Measurements from ENCODE around the gene ATP2C1. TPM values are rescaled to one million over a fixed set of nuclear protein-coding genes. Genes with fewer than 3 reads are reported as not detected.

ATP2C1 gene
- total RNA-seq, 1 donor from 2014 or later: 161 TPM

GRCh38 chr3:131048030-131048429 is 154.1 kb downstream of the ATP2C1 start:
- peaks cover 25% of the 10 kb centered on the region for H3K36me3 Mint-ChIP-seq
- H3K79me2 ChIP-seq (ENCODE audit: low read depth): no peaks in the 10 kb centered on the region
- H3K4me1 Mint-ChIP-seq: peaks cover 23% of the 10 kb centered on the region
- H3K36me3 ChIP-seq: no peaks in the 10 kb centered on the region
- no peak overlapping the region for H3K4me2 ChIP-seq
- no peak overlapping the region for H3K4me3 Mint-ChIP-seq
- no peak overlapping the region for H2AFZ ChIP-seq (replicated peaks)
- H3K27ac Mint-ChIP-seq: peak overlapping the region; percentile 58
- H3K27me3 Mint-ChIP-seq (ENCODE audit: insufficient read depth, low read depth): no peaks in the 10 kb centered on the region
- no peak overlapping the region for H3K9ac ChIP-seq
- peaks cover 3% of the 10 kb centered on the region for H3F3A ChIP-seq (ENCODE audit: low read depth)
- no peaks in the 10 kb centered on the region for H3K9me3 ChIP-seq (ENCODE audit: low read depth)
- H3K9me3 Mint-ChIP-seq: peaks cover 37% of the 10 kb centered on the region
- H3K4me1 ChIP-seq: peaks cover 8% of the 10 kb centered on the region
- no peaks in the 10 kb centered on the region for H4K20me1 ChIP-seq (ENCODE audit: low read depth)
- no peak overlapping the region for H3K4me3 ChIP-seq
- no peak overlapping the region for H3K27ac ChIP-seq
- no peak for DNase-seq (ENCODE audit: low spot score)
- H3K27me3 ChIP-seq: no peaks in the 10 kb centered on the region
- TF ChIP-seq EZH2 (IDR thresholded peaks at IDR 0.05): no peak
- no peak for TF ChIP-seq CTCF (IDR thresholded peaks at IDR 0.05)
- TF ChIP-seq EZH2phosphoT487 (IDR thresholded peaks at IDR 0.05): no peak

GRCh38 chr3:131050001-131050400 is 156.1 kb downstream of the ATP2C1 start:
- peak overlapping the region; percentile 59 for H3K27ac Mint-ChIP-seq
- Histone ChIP-seq H3K4me3 (no peak overlapping the region), H3F3A (ENCODE audit: low read depth) (peaks cover 3% of the 10 kb centered on the region), H4K20me1 (ENCODE audit: low read depth) (no peaks in the 10 kb centered on the region), H3K36me3 (no peaks in the 10 kb centered on the region), H3K9me3 (ENCODE audit: low read depth) (no peaks in the 10 kb centered on the region), H3K27ac (no peak overlapping the region), H3K4me2 (peak overlapping the region; percentile 54), H3K4me1 (peaks cover 8% of the 10 kb centered on the region), H2AFZ (replicated peaks) (no peak overlapping the region), H3K79me2 (ENCODE audit: low read depth) (no peaks in the 10 kb centered on the region), H3K9ac (no peak overlapping the region), H3K27me3 (no peaks in the 10 kb centered on the region)
- peak; percentile 33 for DNase-seq (ENCODE audit: low spot score)
- TF ChIP-seq EZH2phosphoT487 (IDR thresholded peaks at IDR 0.05): no peak
- peaks cover 22% of the 10 kb centered on the region for H3K9me3 Mint-ChIP-seq
- peak overlapping the region; percentile 21 for H3K4me3 Mint-ChIP-seq
- peaks cover 12% of the 10 kb centered on the region for H3K36me3 Mint-ChIP-seq
- H3K27me3 Mint-ChIP-seq (ENCODE audit: insufficient read depth, low read depth): no peaks in the 10 kb centered on the region
- H3K4me1 Mint-ChIP-seq: peaks cover 30% of the 10 kb centered on the region

DNA sequence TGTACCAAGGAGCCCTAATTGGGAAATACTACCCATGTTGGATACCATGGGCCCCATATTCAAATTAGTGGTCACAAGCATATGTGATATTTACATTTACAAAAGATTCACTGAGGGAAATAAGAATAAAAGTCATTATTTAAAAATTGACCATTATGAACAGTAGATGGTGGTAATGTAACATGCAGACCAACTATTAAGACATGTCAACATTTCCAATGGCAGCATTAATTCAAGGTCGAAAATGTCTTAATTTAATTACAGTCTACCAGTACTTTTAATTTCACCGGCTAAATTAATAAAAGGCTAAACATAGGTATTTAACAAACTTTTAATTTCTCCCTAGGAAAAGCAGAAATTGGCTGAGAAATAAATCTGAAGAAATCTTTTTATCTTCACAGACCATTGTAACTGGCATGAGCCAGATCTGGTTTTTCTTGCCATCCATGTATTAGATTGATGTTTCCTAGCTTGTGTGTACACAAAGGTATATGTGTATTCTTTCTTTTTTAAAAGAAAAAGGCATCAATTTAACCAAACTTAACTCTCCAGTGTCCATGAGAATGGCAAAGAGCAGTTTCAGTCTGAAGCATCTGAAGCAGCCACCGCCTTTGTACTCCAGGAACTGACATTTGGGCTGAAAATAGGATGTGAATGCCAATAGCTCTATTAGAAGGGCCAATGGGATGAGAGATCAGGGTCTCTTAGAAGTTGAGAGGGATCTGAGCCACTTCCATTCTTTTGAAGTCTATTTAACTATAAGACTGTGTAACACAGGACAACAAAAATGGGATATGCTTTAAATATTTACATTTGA is 159.4 kb downstream of the ATP2C1 start:
- H3K9me3 ChIP-seq (ENCODE audit: low read depth): no peaks in the 10 kb centered on the region
- Mint-ChIP-seq H3K27ac (no peak overlapping the region), H3K9me3 (no peaks in the 10 kb centered on the region), H3K4me1 (peaks cover 26% of the 10 kb centered on the region), H3K4me3 (no peak overlapping the region), H3K36me3 (peaks cover 3% of the 10 kb centered on the region), H3K27me3 (ENCODE audit: insufficient read depth, low read depth) (no peaks in the 10 kb centered on the region)
- no peaks in the 10 kb centered on the region for H4K20me1 ChIP-seq (ENCODE audit: low read depth)
- no peak overlapping the region for H3K4me3 ChIP-seq
- TF ChIP-seq EZH2phosphoT487 (IDR thresholded peaks at IDR 0.05) (no peak), CTCF (IDR thresholded peaks at IDR 0.05) (peak; percentile 32), EZH2 (IDR thresholded peaks at IDR 0.05) (no peak)
- H3K4me1 ChIP-seq: peaks cover 8% of the 10 kb centered on the region
- no peaks in the 10 kb centered on the region for H3K27me3 ChIP-seq
- no peak for DNase-seq (ENCODE audit: low spot score)
- H3K79me2 ChIP-seq (ENCODE audit: low read depth): no peaks in the 10 kb centered on the region
- no peak overlapping the region for H3K9ac ChIP-seq
- H3K36me3 ChIP-seq: no peaks in the 10 kb centered on the region
- H2AFZ ChIP-seq (replicated peaks): no peak overlapping the region
- H3K4me2 ChIP-seq: no peak overlapping the region
- no peak overlapping the region for H3K27ac ChIP-seq
- peaks cover 3% of the 10 kb centered on the region for H3F3A ChIP-seq (ENCODE audit: low read depth)

Small RNA genes within 50 kb of the gene (small RNA-seq; reads per million reads assigned to genes)
- gene RF00019: not detected

Other genes starting within 250 kb of the ATP2C1 start
- 40.9 and 65.8 TPM in 2 replicates for gene PIK3R4, start 147.3 kb upstream of the ATP2C1 start, total RNA-seq (ENCODE audit: low replicate concordance)
- 1.4 and 3.1 TPM in 2 replicates for gene ASTE1, start 132.7 kb downstream of the ATP2C1 start, total RNA-seq (ENCODE audit: low replicate concordance)
- 1.1 and 8.1 TPM in 2 replicates for gene NEK11, start 132.8 kb downstream of the ATP2C1 start, total RNA-seq (ENCODE audit: low replicate concordance)